Brain microvascular endothelial cell (primary cell): ENCODE results near the gene CBR3.

ENCODE experiments used
- DNase-seq: peaks from one replicate; pipeline ENCODE4 v3.0.0-alpha.2; 2020
- H3K27ac ChIP-seq: fragments of 250-450 bp; sonication (Bioruptor Pico); 2 replicates; pipeline ENCODE4 v1.5.1; 2020; ENCODE audit warnings: mild to moderate bottlenecking, moderate library complexity
- H3K27me3 ChIP-seq: fragments of 250-450 bp; sonication (Bioruptor Pico); replicated peaks from 2 replicates; pipeline ENCODE4 v1.5.1; 2020; ENCODE audit warnings: mild to moderate bottlenecking
- H3K36me3 ChIP-seq: fragments of 250-450 bp; sonication (Bioruptor Pico); replicated peaks from 2 replicates; pipeline ENCODE4 v1.5.1; 2020; ENCODE audit warnings: mild to moderate bottlenecking
- H3K4me3 ChIP-seq: 2 replicates; pipeline ENCODE4 v1.5.1; 2011; ENCODE audit warnings: low read depth, mild to moderate bottlenecking, control low read depth, low read length, moderate library complexity
- CTCF ChIP-seq: IDR thresholded peaks from 2 replicates; pipeline ENCODE4 v1.5.1; 2011; ENCODE audit warnings: low read depth, mild to moderate bottlenecking, moderate library complexity, low read length, control low read depth, inconsistent platforms; ENCODE audit errors: missing control alignments
- in situ Hi-C: cut with HindIII; loops from 2 replicates; pipeline ENCODE4 v1.10.0; 2017; ENCODE audit warnings: low sequenced_read_pairs, low pct_ligation_motif_present

CBR3 gene

GRCh38 chr21:36175771-36176565, 41.1 kb downstream of the CBR3 start:
- Histone ChIP-seq H3K27ac (no peak overlapping the region), H3K27me3 (no peaks in the 10 kb centered on the region), H3K36me3 (no peaks in the 10 kb centered on the region), H3K4me3 (no peak overlapping the region)
- no peak for DNase-seq
- in situ Hi-C loops = no loop called here
- TF ChIP-seq CTCF = no peak

GRCh38 chr21:36178349-36178748, 43.5 kb downstream of the CBR3 start:
- Histone ChIP-seq H3K36me3 (no peaks in the 10 kb centered on the region), H3K27me3 (no peaks in the 10 kb centered on the region), H3K4me3 (no peak overlapping the region), H3K27ac (no peak overlapping the region)
- TF ChIP-seq CTCF = no peak
- in situ Hi-C loops = no loop called here
- no peak for DNase-seq

GRCh38 chr21:36179145-36179544, 44.3 kb downstream of the CBR3 start:
- Histone ChIP-seq H3K4me3 (no peak overlapping the region), H3K27me3 (no peaks in the 10 kb centered on the region), H3K36me3 (no peaks in the 10 kb centered on the region), H3K27ac (no peak overlapping the region)
- TF ChIP-seq CTCF = no peak
- no peak for DNase-seq
- in situ Hi-C loops = no loop called here

GRCh38 chr21:36180963-36181362, 46.1 kb downstream of the CBR3 start:
- no peak for TF ChIP-seq CTCF
- H3K27ac ChIP-seq = no peak overlapping the region
- in situ Hi-C loops = no loop called here
- no peak for DNase-seq
- no peaks in the 10 kb centered on the region for H3K36me3 ChIP-seq
- no peak overlapping the region for H3K4me3 ChIP-seq
- H3K27me3 ChIP-seq = no peaks in the 10 kb centered on the region

GRCh38 chr21:36183144-36183795, 48.4 kb downstream of the CBR3 start:
- no peak for DNase-seq
- Histone ChIP-seq H3K27me3 (no peaks in the 10 kb centered on the region), H3K4me3 (no peak overlapping the region), H3K27ac (no peak overlapping the region), H3K36me3 (no peaks in the 10 kb centered on the region)
- no peak for TF ChIP-seq CTCF
- in situ Hi-C loops = no loop called here

GRCh38 chr21:36184545-36184944, 49.7 kb downstream of the CBR3 start:
- H3K4me3 ChIP-seq = no peak overlapping the region
- H3K36me3 ChIP-seq = no peaks in the 10 kb centered on the region
- no peaks in the 10 kb centered on the region for H3K27me3 ChIP-seq
- no peak for TF ChIP-seq CTCF
- in situ Hi-C loops = no loop called here
- DNase-seq = no peak
- H3K27ac ChIP-seq = no peak overlapping the region
